NCI-H1930 (cell line): Measurements from ENCODE around the gene ARHGAP8.

ENCODE experiments used
- DNase-seq, 2 experiments: peaks; one replicate each; lab custom pipeline; 2025; lab: John Stamatoyannopoulos, UW

The ARHGAP8 gene

GRCh38 chr22:44802956-44803355 is 50.6 kb downstream of the ARHGAP8 start:
- no peak for DNase-seq

GRCh38 chr22:44804327-44804726 is 52.0 kb downstream of the ARHGAP8 start:
- no peak for DNase-seq

- DNase-seq, result no peak
Observed at GRCh38 chr22:44805711-44806110, 53.3 kb downstream of the ARHGAP8 start.

GRCh38 chr22:44807232-44807631 is 54.9 kb downstream of the ARHGAP8 start:
- no peak for DNase-seq

GRCh38 chr22:44807915-44808690 is 55.7 kb downstream of the ARHGAP8 start:
- DNase-seq, result peak in 1 of 2 experiments; percentile 13

GRCh38 chr22:44809456-44809855 is 57.1 kb downstream of the ARHGAP8 start:
- no peak for DNase-seq

- DNase-seq, result no peak
Observed at GRCh38 chr22:44811141-44811540, 58.8 kb downstream of the ARHGAP8 start.

GRCh38 chr22:44813416-44813815 is 61.0 kb downstream of the ARHGAP8 start:
- no peak for DNase-seq

GRCh38 chr22:44814266-44815098 is 62.1 kb downstream of the ARHGAP8 start:
- no peak for DNase-seq

GRCh38 chr22:44815099-44816070 is 63.0 kb downstream of the ARHGAP8 start:
- DNase-seq, result no peak

- no peak for DNase-seq
Observed at GRCh38 chr22:44816141-44816540, 63.8 kb downstream of the ARHGAP8 start.

GRCh38 chr22:44818727-44819126 is 66.4 kb downstream of the ARHGAP8 start:
- DNase-seq, result no peak

- DNase-seq, result no peak
Observed at GRCh38 chr22:44819966-44820631, 67.7 kb downstream of the ARHGAP8 start.

- no peak for DNase-seq
Observed at GRCh38 chr22:44821741-44822475, 69.5 kb downstream of the ARHGAP8 start.

- no peak for DNase-seq
Observed at GRCh38 chr22:44822534-44822933, 70.2 kb downstream of the ARHGAP8 start.

GRCh38 chr22:44823396-44823795 is 71.0 kb downstream of the ARHGAP8 start:
- no peak for DNase-seq

- no peak for DNase-seq
Observed at GRCh38 chr22:44823806-44824205, 71.4 kb downstream of the ARHGAP8 start.

- DNase-seq, result no peak
Observed at GRCh38 chr22:44824271-44824670, 71.9 kb downstream of the ARHGAP8 start.

GRCh38 chr22:44825310-44826150 is 73.2 kb downstream of the ARHGAP8 start:
- DNase-seq, result no peak

- no peak for DNase-seq
Observed at GRCh38 chr22:44827666-44828190, 75.4 kb downstream of the ARHGAP8 start.
